Measurements from ENCODE around the gene FUOM. TPM values are rescaled to one million over a fixed set of nuclear protein-coding genes. Genes with fewer than 3 reads are reported as not detected.

Gene FUOM
- total RNA-seq, 1 experiment from 2014 or later = 33.3 TPM

GRCh38 chr10:133405272-133405671 is 47.5 kb upstream of the FUOM start:
- Histone ChIP-seq H4K20me1 (ENCODE audit: low read length) (peaks cover 7% of the 10 kb centered on the region; the same call in 1 of the 2 replicates), H3K4me2 (ENCODE audit: low read length) (no peak overlapping the region), H3K9me2 (replicated peaks; ENCODE audit: low read length) (no peaks in the 10 kb centered on the region), H3K9me3 (ENCODE audit: low read length) (no peaks in the 10 kb centered on the region), H3K4me3 (ENCODE audit: low read length) (no peak overlapping the region), H3K9ac (ENCODE audit: low read length) (no peak overlapping the region), H3K79me2 (ENCODE audit: low read length) (peaks cover 73% of the 10 kb centered on the region), H3K27ac (ENCODE audit: low read length) (no peak overlapping the region), H3K36me3 (ENCODE audit: low read depth, low read length) (peaks cover 36% of the 10 kb centered on the region), H3K4me1 (ENCODE audit: insufficient read depth, low read length) (no peaks in the 10 kb centered on the region; the same call in 1 of the 2 replicates), H2AFZ (ENCODE audit: low read length) (no peak overlapping the region), H3F3A (ENCODE audit: low read length, unreplicated experiment) (no peaks in the 10 kb centered on the region), H3K27me3 (ENCODE audit: low read length) (no peaks in the 10 kb centered on the region)
- POLR2A ChIA-PET (ENCODE audit: unreplicated experiment) = interaction anchor here (0.7 kb wide), 1 partner anchor 14 kb away, joined by 5 read pairs; no protein-coding TSS in a partner anchor
- TF ChIP-seq, protein P1, sequence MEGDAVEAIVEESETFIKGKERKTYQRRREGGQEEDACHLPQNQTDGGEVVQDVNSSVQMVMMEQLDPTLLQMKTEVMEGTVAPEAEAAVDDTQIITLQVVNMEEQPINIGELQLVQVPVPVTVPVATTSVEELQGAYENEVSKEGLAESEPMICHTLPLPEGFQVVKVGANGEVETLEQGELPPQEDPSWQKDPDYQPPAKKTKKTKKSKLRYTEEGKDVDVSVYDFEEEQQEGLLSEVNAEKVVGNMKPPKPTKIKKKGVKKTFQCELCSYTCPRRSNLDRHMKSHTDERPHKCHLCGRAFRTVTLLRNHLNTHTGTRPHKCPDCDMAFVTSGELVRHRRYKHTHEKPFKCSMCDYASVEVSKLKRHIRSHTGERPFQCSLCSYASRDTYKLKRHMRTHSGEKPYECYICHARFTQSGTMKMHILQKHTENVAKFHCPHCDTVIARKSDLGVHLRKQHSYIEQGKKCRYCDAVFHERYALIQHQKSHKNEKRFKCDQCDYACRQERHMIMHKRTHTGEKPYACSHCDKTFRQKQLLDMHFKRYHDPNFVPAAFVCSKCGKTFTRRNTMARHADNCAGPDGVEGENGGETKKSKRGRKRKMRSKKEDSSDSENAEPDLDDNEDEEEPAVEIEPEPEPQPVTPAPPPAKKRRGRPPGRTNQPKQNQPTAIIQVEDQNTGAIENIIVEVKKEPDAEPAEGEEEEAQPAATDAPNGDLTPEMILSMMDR (conservative IDR thresholded peaks at IDR 0.05; ENCODE audit: low read depth, low read length) = no peak
- TF ChIP-seq EZH2phosphoT487 (IDR thresholded peaks at IDR 0.05; ENCODE audit: borderline replicate concordance, low read length) (no peak), EZH2 (IDR thresholded peaks at IDR 0.05; ENCODE audit: low read length, unreplicated experiment) (no peak)
- DNase-seq (no peak), ATAC-seq (no peak)
- BruUV-seq (replicated peaks) = no TSS peak
- CTCF ChIA-PET = no interaction called here
- intact Hi-C loops (cut with micrococcal nuclease) = no loop called here

- peak overlapping the region; percentile 11; the same call in 1 of the 2 replicates for H3K27ac ChIP-seq (ENCODE audit: low read length)
- ATAC-seq (no peak), DNase-seq (no peak)
- H3K4me3 ChIP-seq (ENCODE audit: low read length) = no peak overlapping the region
- CTCF ChIA-PET = no interaction called here
- no peaks in the 10 kb centered on the region for H3K9me3 ChIP-seq (ENCODE audit: low read length)
- BruUV-seq (replicated peaks) = no TSS peak
- H3K79me2 ChIP-seq (ENCODE audit: low read length) = peaks cover 63% of the 10 kb centered on the region
- intact Hi-C loops (cut with micrococcal nuclease) = no loop called here
- H3K9me2 ChIP-seq (replicated peaks; ENCODE audit: low read length) = no peaks in the 10 kb centered on the region
- H3K36me3 ChIP-seq (ENCODE audit: low read depth, low read length) = peaks cover 22% of the 10 kb centered on the region
- no peaks in the 10 kb centered on the region for H3F3A ChIP-seq (ENCODE audit: low read length, unreplicated experiment)
- TF ChIP-seq EZH2phosphoT487 (IDR thresholded peaks at IDR 0.05; ENCODE audit: borderline replicate concordance, low read length) (no peak), EZH2 (IDR thresholded peaks at IDR 0.05; ENCODE audit: low read length, unreplicated experiment) (no peak)
- TF ChIP-seq, protein P1 (conservative IDR thresholded peaks at IDR 0.05; ENCODE audit: low read depth, low read length) = no peak
- H2AFZ ChIP-seq (ENCODE audit: low read length) = no peak overlapping the region
- H3K27me3 ChIP-seq (ENCODE audit: low read length) = no peaks in the 10 kb centered on the region
- POLR2A ChIA-PET (ENCODE audit: unreplicated experiment) = no interaction called here
- no peak overlapping the region for H3K4me2 ChIP-seq (ENCODE audit: low read length)
- no peak overlapping the region for H3K9ac ChIP-seq (ENCODE audit: low read length)
- no peaks in the 10 kb centered on the region; the same call in 1 of the 2 replicates for H3K4me1 ChIP-seq (ENCODE audit: insufficient read depth, low read length)
- H4K20me1 ChIP-seq (ENCODE audit: low read length) = peaks cover 7% of the 10 kb centered on the region; the same call in 1 of the 2 replicates
These were observed 46.0 kb upstream of the FUOM start for GRCh38 chr10:133403784-133404183.

DNA sequence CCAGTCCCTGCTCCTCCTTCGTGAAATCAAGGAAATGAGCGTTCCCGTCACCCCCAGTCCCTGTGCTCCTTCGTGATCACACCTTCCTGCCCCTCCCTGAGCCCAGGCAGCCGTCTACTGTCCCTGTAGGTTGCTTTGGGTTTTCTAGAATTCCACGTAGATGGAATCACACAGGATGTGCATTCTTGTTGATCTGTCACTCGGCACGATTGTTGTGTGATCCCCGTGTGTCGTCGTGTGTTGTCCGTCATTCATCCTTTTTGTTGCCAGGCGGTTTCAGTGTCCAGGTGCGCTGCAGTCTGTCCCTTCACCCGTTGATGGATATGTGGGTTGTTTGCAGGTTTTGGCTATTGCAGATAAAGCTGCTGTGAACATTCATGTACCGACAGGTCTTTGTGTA is 45.5 kb upstream of the FUOM start:
- Histone ChIP-seq H3K36me3 (ENCODE audit: low read depth, low read length) (peaks cover 21% of the 10 kb centered on the region), H3K9me2 (replicated peaks; ENCODE audit: low read length) (no peaks in the 10 kb centered on the region), H3K4me3 (ENCODE audit: low read length) (no peak overlapping the region), H3K79me2 (ENCODE audit: low read length) (peaks cover 63% of the 10 kb centered on the region), H4K20me1 (ENCODE audit: low read length) (peaks cover 7% of the 10 kb centered on the region; the same call in 1 of the 2 replicates), H2AFZ (ENCODE audit: low read length) (no peak overlapping the region), H3K4me2 (ENCODE audit: low read length) (no peak overlapping the region), H3F3A (ENCODE audit: low read length, unreplicated experiment) (no peaks in the 10 kb centered on the region), H3K27me3 (ENCODE audit: low read length) (no peaks in the 10 kb centered on the region), H3K27ac (ENCODE audit: low read length) (peak overlapping the region; percentile 11; the same call in 1 of the 2 replicates), H3K4me1 (ENCODE audit: insufficient read depth, low read length) (peaks cover under 1% of the 10 kb centered on the region), H3K9me3 (ENCODE audit: low read length) (no peaks in the 10 kb centered on the region), H3K9ac (ENCODE audit: low read length) (no peak overlapping the region)
- CTCF ChIA-PET = no interaction called here
- TF ChIP-seq EZH2phosphoT487 (IDR thresholded peaks at IDR 0.05; ENCODE audit: borderline replicate concordance, low read length) (no peak), EZH2 (IDR thresholded peaks at IDR 0.05; ENCODE audit: low read length, unreplicated experiment) (no peak)
- TF ChIP-seq, protein P1 (conservative IDR thresholded peaks at IDR 0.05; ENCODE audit: low read depth, low read length) = no peak
- POLR2A ChIA-PET (ENCODE audit: unreplicated experiment) = no interaction called here
- intact Hi-C loops (cut with micrococcal nuclease) = no loop called here
- ATAC-seq (no peak), DNase-seq (no peak)
- BruUV-seq (replicated peaks) = no TSS peak
